Loucy (cell line): ENCODE data around the gene TMEM150B.

Source experiments
- H2AFZ ChIP-seq: fragments of 200-600 bp; sonication (generic); 2 replicates; pipeline ENCODE4 v1.6.0; 2016; ENCODE audit warnings: antibody characterized with exemption, mild to moderate bottlenecking, low read length, moderate library complexity
- H3F3A ChIP-seq: fragments of 200-600 bp; 2 replicates; pipeline ENCODE4 v1.6.0; 2016; ENCODE audit warnings: antibody characterized with exemption, low read depth, mild to moderate bottlenecking
- H3K27me3 ChIP-seq: fragments of 200-600 bp; sonication (generic); 2 replicates; pipeline ENCODE4 v1.6.1; 2014; ENCODE audit warnings: low read length, mild to moderate bottlenecking; ENCODE audit not compliant: insufficient read depth, poor library complexity, severe bottlenecking
- H3K36me3 ChIP-seq: fragments of 200-600 bp; sonication (generic); 2 replicates; pipeline ENCODE4 v1.6.1; 2016; ENCODE audit warnings: low read length; ENCODE audit not compliant: insufficient read depth
- H3K4me1 ChIP-seq: fragments of 200-600 bp; sonication (generic); 2 replicates; pipeline ENCODE4 v1.5.1; 2014; ENCODE audit warnings: low read length, mild to moderate bottlenecking; ENCODE audit not compliant: insufficient read depth, poor library complexity, severe bottlenecking
- H3K4me2 ChIP-seq: fragments of 200-600 bp; sonication (generic); 2 replicates; pipeline ENCODE4 v1.6.0; 2014; ENCODE audit warnings: antibody characterized with exemption, low read length, low read depth, mild to moderate bottlenecking; ENCODE audit not compliant: poor library complexity, severe bottlenecking
- H3K4me3 ChIP-seq: fragments of 200-600 bp; sonication (generic); 2 replicates; pipeline ENCODE4 v1.5.1; 2014; ENCODE audit warnings: low read length, mild to moderate bottlenecking, mixed read lengths; ENCODE audit not compliant: poor library complexity, severe bottlenecking
- H3K79me2 ChIP-seq: fragments of 200-600 bp; sonication (generic); 2 replicates; pipeline ENCODE4 v1.6.1; 2014; ENCODE audit warnings: low read length; ENCODE audit not compliant: insufficient read depth
- H3K9ac ChIP-seq: fragments of 200-600 bp; sonication (generic); 2 replicates; pipeline ENCODE4 v1.6.0; 2014; ENCODE audit warnings: mild to moderate bottlenecking, low read depth, low read length, moderate library complexity; ENCODE audit not compliant: poor library complexity, severe bottlenecking
- H3K9me2 ChIP-seq: fragments of 200-600 bp; sonication (generic); replicated peaks from 2 replicates; pipeline ENCODE4 v1.6.1; 2016; ENCODE audit warnings: low read depth, low read length, mixed read lengths
- H3K9me3 ChIP-seq: fragments of 200-600 bp; sonication (generic); 2 replicates; pipeline ENCODE4 v1.6.1; 2014; ENCODE audit warnings: mild to moderate bottlenecking, antibody characterized with exemption, low read length, low read depth; ENCODE audit not compliant: insufficient read depth
- H4K20me1 ChIP-seq: fragments of 200-600 bp; sonication (generic); 2 replicates; pipeline ENCODE4 v1.6.0; 2014; ENCODE audit warnings: antibody characterized with exemption, low read length, mild to moderate bottlenecking; ENCODE audit not compliant: insufficient read depth, poor library complexity, severe bottlenecking
- CTCF ChIP-seq: fragments of 200-600 bp; sonication (generic); conservative IDR thresholded peaks from 2 replicates; pipeline ENCODE4 v1.5.1; 2014; ENCODE audit warnings: mild to moderate bottlenecking, antibody characterized with exemption, low read length
- EZH2phosphoT487 ChIP-seq: fragments of 200-600 bp; IDR thresholded peaks from 2 replicates; pipeline ENCODE4 v1.6.1; 2018; ENCODE audit warnings: antibody characterized with exemption, mild to moderate bottlenecking, moderate library complexity, borderline replicate concordance

The TMEM150B gene

DNA sequence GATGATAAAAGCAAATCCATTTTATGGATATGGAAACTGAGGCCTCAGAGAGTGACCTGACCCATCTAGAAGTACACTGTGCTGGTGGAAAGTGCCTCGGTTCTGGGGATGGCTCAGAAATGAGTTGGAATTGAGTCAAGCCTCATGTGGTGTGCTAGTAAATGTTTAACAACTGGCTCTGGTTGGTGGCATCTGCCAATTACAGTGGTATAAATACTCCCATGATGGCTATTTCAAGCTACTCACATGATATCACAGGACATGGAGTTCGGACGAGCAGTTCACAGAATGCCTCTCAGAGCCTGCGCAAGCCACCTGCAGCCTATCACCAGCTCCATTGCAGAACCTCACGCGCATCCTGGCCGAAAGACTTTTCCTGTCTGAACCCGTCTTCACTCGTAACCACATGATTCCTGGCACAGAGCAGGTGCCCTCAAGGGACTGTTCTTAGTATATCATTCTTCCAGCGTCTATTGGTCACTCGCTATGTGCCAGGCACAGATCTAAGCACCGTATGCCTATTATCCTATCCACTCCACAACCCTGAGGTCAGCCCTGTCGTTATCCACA, 9.1 kb downstream of the TMEM150B start:
- Histone ChIP-seq H3K4me2 (no peak overlapping the region), H3K9me3 (no peaks in the 10 kb centered on the region), H3K9me2 (no peaks in the 10 kb centered on the region), H3F3A (no peaks in the 10 kb centered on the region), H2AFZ (no peak overlapping the region), H3K79me2 (no peaks in the 10 kb centered on the region), H3K9ac (no peak overlapping the region), H3K36me3 (no peaks in the 10 kb centered on the region), H3K27me3 (no peaks in the 10 kb centered on the region), H4K20me1 (no peaks in the 10 kb centered on the region), H3K4me3 (no peak overlapping the region), H3K4me1 (peaks cover under 1% of the 10 kb centered on the region)
- TF ChIP-seq CTCF (no peak), EZH2phosphoT487 (no peak)

DNA sequence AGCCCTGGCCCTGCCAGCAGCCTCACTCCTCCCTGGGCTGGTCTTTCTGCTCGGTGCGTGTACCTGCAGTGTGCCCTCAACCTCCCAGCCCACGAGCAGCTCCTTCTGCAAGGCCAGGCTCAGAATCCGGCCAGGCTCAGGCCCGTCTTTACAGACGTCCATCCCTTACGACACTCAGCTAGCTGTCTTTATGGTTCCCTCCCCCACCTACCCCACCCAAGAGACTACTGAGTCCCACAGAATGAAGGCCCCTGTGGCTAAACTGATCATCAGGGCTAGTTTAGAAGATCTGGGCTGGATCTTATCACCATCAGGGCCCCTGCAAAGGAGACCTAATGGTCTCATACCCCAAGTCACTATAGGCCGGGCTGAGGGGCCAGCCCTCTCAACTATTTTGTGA, 10.7 kb downstream of the TMEM150B start:
- Histone ChIP-seq H4K20me1 (no peaks in the 10 kb centered on the region), H3K4me1 (no peaks in the 10 kb centered on the region), H3K79me2 (no peaks in the 10 kb centered on the region), H2AFZ (no peak overlapping the region), H3F3A (no peaks in the 10 kb centered on the region), H3K9me3 (no peaks in the 10 kb centered on the region), H3K9ac (no peak overlapping the region), H3K27me3 (no peaks in the 10 kb centered on the region), H3K9me2 (no peaks in the 10 kb centered on the region), H3K4me3 (no peak overlapping the region), H3K4me2 (no peak overlapping the region), H3K36me3 (no peaks in the 10 kb centered on the region)
- TF ChIP-seq EZH2phosphoT487 (no peak), CTCF (no peak)

DNA sequence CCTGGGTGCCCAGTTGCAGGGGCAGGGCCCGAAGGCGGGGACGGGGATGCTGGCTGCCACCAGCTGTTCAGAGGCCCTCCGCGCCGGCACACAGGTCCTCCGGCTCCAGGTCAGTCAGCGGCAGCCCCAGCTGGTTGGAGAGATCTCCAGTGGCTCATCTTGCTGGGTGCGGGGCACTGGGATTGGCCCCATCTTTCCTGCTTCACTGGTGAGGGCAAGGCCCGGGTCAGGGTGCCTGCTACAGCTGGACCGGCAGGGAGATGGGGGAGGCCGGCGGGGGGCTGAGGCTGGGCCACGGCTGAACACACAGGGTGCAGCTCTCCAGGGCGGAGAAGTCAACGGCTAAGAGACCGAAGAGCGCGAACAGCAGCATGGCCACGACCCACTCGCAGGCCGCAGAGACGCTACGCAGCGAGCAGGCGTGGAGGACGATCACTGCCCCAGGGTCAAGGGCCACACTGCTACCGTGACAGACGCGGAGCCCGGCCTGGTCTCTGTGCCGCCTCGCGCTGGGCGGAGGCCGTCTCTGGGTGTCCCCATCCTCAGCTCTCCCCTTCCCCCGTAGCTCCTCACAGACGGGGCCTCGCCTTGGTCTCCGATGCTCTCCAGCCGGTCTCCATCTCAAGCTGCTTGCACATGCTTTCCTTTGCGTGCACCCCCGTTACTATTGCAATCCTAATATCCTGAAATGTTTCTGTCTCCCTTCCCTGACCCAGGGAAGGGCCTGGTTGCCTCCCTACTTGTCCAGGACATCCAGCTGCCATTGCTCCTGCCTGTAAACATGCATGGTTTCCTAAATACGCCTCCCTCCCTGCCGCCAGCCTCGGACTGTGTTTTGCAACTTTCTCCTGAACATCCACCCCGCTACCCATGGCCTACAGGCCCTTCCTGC, 12.3 kb downstream of the TMEM150B start:
- TF ChIP-seq EZH2phosphoT487 (no peak), CTCF (no peak)
- H3K27me3 ChIP-seq, result no peaks in the 10 kb centered on the region
- no peaks in the 10 kb centered on the region for H3K36me3 ChIP-seq
- H3K9me3 ChIP-seq, result no peaks in the 10 kb centered on the region
- no peak overlapping the region for H3K9ac ChIP-seq
- no peaks in the 10 kb centered on the region for H4K20me1 ChIP-seq
- no peaks in the 10 kb centered on the region for H3K9me2 ChIP-seq
- no peak overlapping the region for H3K4me3 ChIP-seq
- no peak overlapping the region for H3K4me2 ChIP-seq
- no peaks in the 10 kb centered on the region for H3F3A ChIP-seq
- no peak overlapping the region for H2AFZ ChIP-seq
- H3K79me2 ChIP-seq, result no peaks in the 10 kb centered on the region
- H3K4me1 ChIP-seq, result no peaks in the 10 kb centered on the region
